HG03135 (cell line): ENCODE results near the gene PEPD.

Experiments
- ATAC-seq: cut with Tn5 transposase; IDR thresholded peaks from one replicate; pipeline ENCODE4 v1.9.1; 2021; ENCODE audit warnings: mild to moderate bottlenecking, moderate library complexity; ENCODE audit not compliant: unreplicated experiment

Gene PEPD

GRCh38 chr19:33400856-33401682 is 120.5 kb downstream of the PEPD start:
- ATAC-seq: no peak

DNA sequence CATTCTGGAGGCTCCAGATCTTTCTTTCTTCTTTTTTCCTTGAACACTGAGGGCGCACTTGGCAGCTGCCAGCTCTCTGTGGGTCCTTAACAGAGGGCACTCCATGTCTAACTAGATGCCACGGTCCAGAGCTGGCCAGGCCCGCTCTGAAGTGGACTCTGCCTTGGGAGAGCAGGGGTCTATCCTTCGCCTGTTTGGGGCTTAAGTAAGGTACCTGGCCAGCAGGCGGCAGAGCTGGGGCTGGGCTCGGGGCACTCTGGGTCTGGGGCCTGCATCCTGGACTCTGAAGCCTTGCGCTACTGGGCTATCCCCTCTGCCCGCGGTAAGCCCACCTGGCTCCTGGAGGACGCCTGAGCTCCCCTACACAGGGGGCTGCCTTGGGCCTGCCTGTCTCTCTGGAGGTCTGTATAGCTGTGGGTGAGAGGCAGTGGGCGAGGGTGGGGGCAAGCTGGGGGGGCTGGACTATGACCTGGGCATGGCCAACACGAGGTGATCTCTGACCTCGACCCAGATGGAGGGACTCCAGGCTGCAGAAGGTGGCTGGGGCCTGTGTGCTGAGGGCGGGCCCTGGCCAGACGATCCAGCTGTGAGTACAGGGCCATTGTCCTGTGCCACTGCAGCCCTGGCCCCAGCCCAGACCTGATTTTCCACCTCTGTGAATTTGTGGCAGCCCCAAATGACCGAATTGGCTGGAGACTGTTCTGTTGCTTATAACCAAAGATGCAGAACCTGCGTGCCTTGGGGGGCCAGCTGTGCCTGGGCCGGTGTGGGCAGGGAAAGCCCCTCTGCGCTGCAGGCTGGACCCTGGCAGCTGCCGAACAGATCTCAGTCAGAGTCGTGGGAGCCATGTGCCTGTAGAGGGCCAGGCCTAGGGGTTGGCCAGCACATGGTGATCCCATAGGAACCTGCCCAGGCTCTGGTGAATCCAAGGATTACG is 121.6 kb downstream of the PEPD start:
- no peak for ATAC-seq

GRCh38 chr19:33399081-33399744 is 122.4 kb downstream of the PEPD start:
- ATAC-seq: no peak

GRCh38 chr19:33398361-33399060 is 123.1 kb downstream of the PEPD start:
- ATAC-seq: no peak

- ATAC-seq: no peak
These were observed 123.8 kb downstream of the PEPD start for GRCh38 chr19:33397536-33398360.

DNA sequence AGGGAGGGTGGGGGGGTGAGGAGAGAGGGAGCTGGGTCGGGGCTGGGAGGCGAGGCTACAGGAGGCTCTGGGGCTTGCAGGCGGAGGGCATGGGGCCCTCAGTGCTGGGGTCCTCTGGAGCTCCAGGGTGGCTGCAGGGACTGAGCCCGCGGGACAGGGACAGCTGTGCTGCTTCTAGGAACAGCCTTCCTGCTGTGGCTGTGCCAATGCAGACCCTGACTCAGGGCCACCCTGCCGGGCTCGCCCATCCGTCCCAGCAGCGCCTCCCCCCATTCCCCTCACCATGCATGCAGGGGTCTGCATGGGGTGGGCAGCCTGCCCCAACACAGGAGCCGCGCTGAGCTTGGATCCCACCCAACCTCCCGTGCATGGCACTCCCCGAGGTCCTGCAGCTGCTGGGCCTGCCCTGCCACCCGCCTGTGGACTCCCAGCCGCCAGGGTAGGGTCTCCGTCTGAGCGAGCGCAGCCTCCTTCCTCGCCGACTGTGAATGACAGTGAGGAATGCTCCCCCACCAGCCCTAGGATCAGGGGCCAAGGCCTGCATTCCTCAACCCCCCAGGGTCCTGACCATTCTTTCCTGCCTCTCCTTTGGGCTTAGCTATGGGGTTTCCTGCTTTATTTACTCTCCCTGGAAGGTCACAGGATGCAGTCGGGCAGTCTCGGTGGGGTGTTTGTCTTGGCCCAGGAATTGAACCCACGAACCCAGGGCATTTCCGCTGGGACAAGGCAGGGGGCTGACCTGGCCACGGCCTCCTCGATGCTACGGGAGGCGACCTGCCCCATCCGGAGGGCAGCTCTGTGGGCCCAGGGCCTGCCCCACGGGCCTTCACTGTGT is 124.7 kb downstream of the PEPD start:
- no peak for ATAC-seq

- no peak for ATAC-seq
These were observed 125.7 kb downstream of the PEPD start for GRCh38 chr19:33395561-33396550.

GRCh38 chr19:33394723-33395560 is 126.6 kb downstream of the PEPD start:
- no peak for ATAC-seq

GRCh38 chr19:33394006-33394722 is 127.4 kb downstream of the PEPD start:
- no peak for ATAC-seq

- ATAC-seq: no peak
These were observed 128.1 kb downstream of the PEPD start for GRCh38 chr19:33393286-33394005.

DNA sequence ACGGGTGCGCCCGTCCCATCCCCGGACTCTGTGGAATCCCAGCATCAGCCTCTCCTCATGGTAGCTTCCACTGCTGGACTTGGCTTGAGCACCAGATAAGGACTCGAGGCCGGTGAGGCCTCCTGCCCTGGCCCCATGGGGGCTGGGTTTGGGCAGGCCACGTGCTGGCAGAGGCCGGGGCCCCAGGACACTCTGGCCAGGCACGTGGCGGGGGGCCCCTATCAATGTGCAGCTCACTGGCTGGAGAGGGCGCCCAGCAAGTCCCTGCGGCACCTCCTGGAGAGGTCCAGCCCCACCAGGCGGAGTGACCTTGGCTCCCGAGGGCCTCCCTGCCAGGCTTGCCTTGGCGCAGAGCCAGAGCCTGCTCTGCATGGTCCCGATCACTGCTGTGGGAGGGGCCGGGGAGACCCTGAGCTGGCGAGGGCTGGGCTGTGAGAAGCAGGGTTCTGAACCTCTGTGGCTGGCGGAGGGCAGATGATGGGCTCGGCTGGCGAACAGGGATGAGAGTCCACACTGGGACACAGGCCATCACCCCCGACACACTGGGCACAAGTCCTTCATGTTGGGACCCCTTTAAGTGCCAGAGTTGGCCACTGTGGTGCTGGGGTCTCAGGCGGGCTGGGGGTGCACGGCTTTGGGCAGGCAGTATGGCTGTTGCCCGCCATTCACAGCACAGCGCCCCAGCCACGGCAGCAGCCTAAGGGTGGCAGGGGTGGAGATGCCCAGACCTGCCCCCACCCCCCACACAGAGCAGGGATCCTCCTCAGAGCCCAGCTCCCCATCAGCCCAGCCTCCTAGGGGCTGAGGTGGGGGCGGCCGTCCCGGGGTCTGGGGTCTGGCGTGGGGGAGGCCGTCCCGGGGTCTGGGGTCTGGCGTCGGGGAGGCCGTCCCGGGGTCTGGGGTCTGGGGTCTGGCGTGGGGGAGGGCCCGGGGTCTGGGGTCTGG is 129.0 kb downstream of the PEPD start:
- ATAC-seq: no peak

DNA sequence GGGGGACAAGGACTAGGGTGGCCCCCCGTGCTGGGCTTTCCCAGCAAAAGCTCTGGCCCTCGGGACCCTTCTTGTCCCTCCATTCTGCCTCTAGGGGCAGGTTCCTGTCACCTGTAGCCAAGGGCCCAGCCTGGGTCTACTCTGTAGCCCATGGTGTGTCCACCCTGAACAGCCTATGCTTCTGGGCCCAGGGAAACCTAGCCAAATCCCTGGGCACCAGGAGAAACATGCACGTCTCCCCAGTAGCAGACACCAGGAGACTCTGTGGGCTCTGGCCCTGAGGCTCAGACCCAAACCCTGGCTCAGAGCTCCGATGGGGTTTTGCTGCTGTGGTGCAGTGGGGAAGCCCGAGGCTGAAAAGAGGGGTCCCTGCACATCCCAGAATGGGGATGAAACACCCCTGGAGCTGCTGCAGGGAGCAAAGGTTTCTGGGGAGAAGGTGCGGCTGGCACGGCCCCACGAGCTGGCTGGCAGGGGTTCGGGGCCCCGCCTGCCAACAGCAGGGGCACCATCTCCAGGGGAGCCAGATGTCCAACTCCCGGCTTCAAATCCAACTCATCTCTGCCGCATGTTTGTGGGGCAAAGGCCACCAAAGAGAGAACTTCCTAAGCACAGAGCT is 129.9 kb downstream of the PEPD start:
- ATAC-seq: no peak

DNA sequence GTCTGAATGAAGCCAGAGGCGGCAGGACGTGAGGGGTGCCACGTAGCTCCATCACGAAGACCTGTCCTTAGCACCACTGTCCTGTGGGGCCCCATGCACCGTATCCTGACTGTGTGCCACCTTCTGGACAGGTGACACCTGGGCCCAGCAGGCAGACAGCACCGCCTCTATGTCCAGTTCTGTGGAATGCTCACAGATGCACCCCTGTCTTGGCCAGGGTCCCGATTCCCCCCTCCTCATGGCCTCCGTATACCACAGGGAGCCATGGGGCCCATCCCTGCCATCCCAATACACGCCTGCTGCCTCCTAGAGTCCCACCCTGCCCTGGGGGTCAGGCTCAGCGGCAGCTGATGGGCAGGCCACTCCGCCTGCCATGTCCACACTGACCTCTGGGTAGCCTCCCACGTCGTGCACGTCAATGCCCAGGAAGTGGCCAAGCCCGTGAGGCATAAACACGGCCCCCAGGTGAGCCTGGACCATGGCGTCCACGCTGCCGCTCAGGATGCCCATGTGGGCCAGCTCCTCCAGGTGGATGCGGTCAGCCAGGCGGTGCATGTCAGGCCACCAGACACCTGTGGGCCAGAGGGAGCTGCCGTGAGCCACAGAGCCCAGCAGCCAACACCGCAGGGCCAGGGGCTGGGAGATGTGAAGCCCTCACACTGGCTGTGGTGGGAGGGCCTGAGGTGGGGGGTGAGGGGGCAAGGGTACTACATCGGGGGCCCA is 130.5 kb downstream of the PEPD start:
- ATAC-seq: no peak
